ENCODE measurements around the gene OAS2. TPM values are rescaled to one million over a fixed set of nuclear protein-coding genes. Genes with fewer than 3 reads are reported as not detected.

Gene OAS2
- total and polyA plus RNA-seq, 2 donors (not counting 1 experiment from before 2014, with no cell fraction given): 31.6 to 59.3 TPM

DNA sequence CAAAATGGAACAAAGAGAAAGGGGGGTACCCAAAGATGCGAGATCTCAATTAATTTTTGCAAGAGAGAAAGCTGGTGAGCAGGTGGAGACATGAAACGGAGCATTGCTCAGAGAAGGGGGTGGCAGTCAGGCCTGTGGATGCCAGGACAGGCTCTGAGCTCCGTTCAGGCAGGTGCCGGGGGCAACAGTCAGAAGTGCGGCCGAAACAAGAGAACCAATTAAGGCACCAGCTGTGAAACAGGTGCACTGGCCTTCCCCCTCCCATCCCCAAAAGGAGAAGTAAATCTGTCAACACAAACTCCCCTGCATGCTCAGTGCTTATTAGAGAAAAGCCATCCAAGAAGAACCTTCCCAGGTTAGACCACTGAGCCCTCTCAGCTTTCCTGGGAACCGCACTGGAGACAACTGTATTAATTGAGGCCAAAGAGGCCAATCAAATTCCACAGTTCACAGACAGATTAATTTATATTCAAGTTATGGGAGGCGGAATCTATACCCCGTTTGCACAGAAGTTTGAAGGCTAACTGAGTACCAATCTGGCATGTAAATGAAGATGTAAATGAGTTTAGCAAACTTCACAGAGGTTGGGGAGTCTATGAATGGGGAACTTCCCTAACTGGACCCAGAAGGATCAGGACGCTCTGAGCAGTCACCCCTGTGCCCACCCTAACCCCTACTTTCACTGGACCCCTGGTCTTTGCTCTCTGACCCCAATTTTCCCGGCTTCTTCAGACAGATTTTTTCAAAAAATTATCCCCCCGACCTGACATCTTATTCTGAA is 20.9 kb downstream of the OAS2 start:
- Mint-ChIP-seq H3K27ac (peak overlapping the region; percentile 88), H3K4me3 (peak overlapping the region; percentile 55), H3K4me1 (peaks cover 25% of the 10 kb centered on the region), H3K27me3 (no peaks in the 10 kb centered on the region), H3K9me3 (ENCODE audit: insufficient read depth) (no peaks in the 10 kb centered on the region)
- H3K27ac ChIP-seq (ENCODE audit: low read length in 2 of 2): peak overlapping the region; percentile 55 to 56
- DNase-seq (peak; percentile 78), ATAC-seq (ENCODE audit: low read depth) (peak; percentile 93)
- POLR2A ChIA-PET: interaction anchor here (1.3 kb wide), 1 partner anchor 21 kb away, joined by 3 read pairs; the partner anchor contains the start of gene OAS2
- 0% methylated on average over 6 of the region's 12 CpGs for WGBS (ENCODE audit: insufficient coverage)
- intact Hi-C loops (cut with micrococcal nuclease): loop anchor here (2.0 kb wide), 2 partner anchors 16 to 76 kb away; no protein-coding TSS in a partner anchor
- peaks cover 3 to 78% of the 10 kb centered on the region in 2 experiments for H3K36me3 ChIP-seq (replicated peaks in 1 of 2; ENCODE audit: control extremely low read depth in 1 of 2, control insufficient read depth in 1 of 2, extremely low read depth in 1 of 2, insufficient read depth in 2 of 2, low read length in 1 of 2)
- peaks cover 0 to 1% (median 0%) of the 10 kb centered on the region in 3 donors for H3K9me3 ChIP-seq (ENCODE audit: control extremely low read depth in 1 of 3, control insufficient read depth in 2 of 3, insufficient read depth in 1 of 3, low read length in 2 of 3)
- CTCF ChIA-PET: interaction anchor here (0.7 to 2.1 kb wide), 8 partner anchors 8 to 99 kb away, joined by 3 to 12 read pairs (median 4); partner anchors contain the start of gene OAS2
- peak overlapping the region; percentile 35 for H3K4me2 ChIP-seq (replicated peaks; ENCODE audit: low read depth, low read length, poor library complexity, severe bottlenecking)
- peaks cover 30% of the 10 kb centered on the region for H3K79me2 ChIP-seq (ENCODE audit: control insufficient read depth, insufficient read depth, low read length)
- H4K20me1 ChIP-seq (ENCODE audit: control insufficient read depth, insufficient read depth, low read length, poor library complexity, severe bottlenecking): peaks cover 15% of the 10 kb centered on the region
- TF ChIP-seq, protein P1, sequence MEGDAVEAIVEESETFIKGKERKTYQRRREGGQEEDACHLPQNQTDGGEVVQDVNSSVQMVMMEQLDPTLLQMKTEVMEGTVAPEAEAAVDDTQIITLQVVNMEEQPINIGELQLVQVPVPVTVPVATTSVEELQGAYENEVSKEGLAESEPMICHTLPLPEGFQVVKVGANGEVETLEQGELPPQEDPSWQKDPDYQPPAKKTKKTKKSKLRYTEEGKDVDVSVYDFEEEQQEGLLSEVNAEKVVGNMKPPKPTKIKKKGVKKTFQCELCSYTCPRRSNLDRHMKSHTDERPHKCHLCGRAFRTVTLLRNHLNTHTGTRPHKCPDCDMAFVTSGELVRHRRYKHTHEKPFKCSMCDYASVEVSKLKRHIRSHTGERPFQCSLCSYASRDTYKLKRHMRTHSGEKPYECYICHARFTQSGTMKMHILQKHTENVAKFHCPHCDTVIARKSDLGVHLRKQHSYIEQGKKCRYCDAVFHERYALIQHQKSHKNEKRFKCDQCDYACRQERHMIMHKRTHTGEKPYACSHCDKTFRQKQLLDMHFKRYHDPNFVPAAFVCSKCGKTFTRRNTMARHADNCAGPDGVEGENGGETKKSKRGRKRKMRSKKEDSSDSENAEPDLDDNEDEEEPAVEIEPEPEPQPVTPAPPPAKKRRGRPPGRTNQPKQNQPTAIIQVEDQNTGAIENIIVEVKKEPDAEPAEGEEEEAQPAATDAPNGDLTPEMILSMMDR (IDR thresholded peaks at IDR 0.05): no peak
- TF ChIP-seq EZH2 (IDR thresholded peaks at IDR 0.05; ENCODE audit: borderline replicate concordance, insufficient read depth, low read depth, low read length, poor library complexity, severe bottlenecking): no peak
- H3K4me1 ChIP-seq (ENCODE audit: control insufficient read depth in 2 of 2, insufficient read depth in 2 of 2, low read length in 2 of 2): peaks cover 18 to 20% of the 10 kb centered on the region in 2 donors
- H3K27me3 ChIP-seq (replicated peaks in 1 of 4; ENCODE audit: control extremely low read depth in 1 of 4, control insufficient read depth in 3 of 4, insufficient read depth in 4 of 4, low read length in 3 of 4): no peaks in the 10 kb centered on the region
- no peak overlapping the region for H3K4me3 ChIP-seq (ENCODE audit: control extremely low read depth in 1 of 5, extremely low read depth in 1 of 5, insufficient read depth in 1 of 5, low read depth in 2 of 5, low read length in 4 of 5)
- peak overlapping the region; percentile 1 for H2AFZ ChIP-seq (ENCODE audit: insufficient read depth, low read depth, low read length, poor library complexity, severe bottlenecking)
- no peak overlapping the region for H3K9ac ChIP-seq (ENCODE audit: low read length)

- 98% methylated on average over 6 of the region's 6 CpGs for WGBS (ENCODE audit: insufficient coverage)
- TF ChIP-seq, protein P1 (IDR thresholded peaks at IDR 0.05): no peak
- TF ChIP-seq EZH2 (IDR thresholded peaks at IDR 0.05; ENCODE audit: borderline replicate concordance, insufficient read depth, low read depth, low read length, poor library complexity, severe bottlenecking): no peak
- H3K4me3 ChIP-seq (ENCODE audit: control extremely low read depth in 1 of 5, extremely low read depth in 1 of 5, insufficient read depth in 1 of 5, low read depth in 2 of 5, low read length in 4 of 5): no peak overlapping the region
- no peak for ATAC-seq (ENCODE audit: low read depth)
- ChIA-PET CTCF (interaction anchor here (1.0 to 1.6 kb wide), 3 partner anchors 8 to 22 kb away, joined by 3 to 7 read pairs (median 6); partner anchors contain the start of gene OAS2), POLR2A (no interaction called here)
- no peak overlapping the region for H3K27ac ChIP-seq (ENCODE audit: low read length in 2 of 2)
- no peak overlapping the region for H3K4me2 ChIP-seq (replicated peaks; ENCODE audit: low read depth, low read length, poor library complexity, severe bottlenecking)
- H3K4me1 Mint-ChIP-seq: peaks cover 25% of the 10 kb centered on the region
- no peak overlapping the region for H3K4me3 Mint-ChIP-seq
- no peak overlapping the region for H2AFZ ChIP-seq (ENCODE audit: insufficient read depth, low read depth, low read length, poor library complexity, severe bottlenecking)
- H3K4me1 ChIP-seq (ENCODE audit: control insufficient read depth in 2 of 2, insufficient read depth in 2 of 2, low read length in 2 of 2): peaks cover 18 to 20% of the 10 kb centered on the region in 2 donors
- no peaks in the 10 kb centered on the region for H3K9me3 Mint-ChIP-seq (ENCODE audit: insufficient read depth)
- no peak overlapping the region for H3K9ac ChIP-seq (ENCODE audit: low read length)
- H3K9me3 ChIP-seq (ENCODE audit: control extremely low read depth in 1 of 3, control insufficient read depth in 2 of 3, insufficient read depth in 1 of 3, low read length in 2 of 3): peaks cover 0 to 1% (median 0%) of the 10 kb centered on the region in 3 donors
- intact Hi-C loops (cut with micrococcal nuclease): no loop called here
- no peaks in the 10 kb centered on the region for H3K27me3 ChIP-seq (replicated peaks in 1 of 4; ENCODE audit: control extremely low read depth in 1 of 4, control insufficient read depth in 3 of 4, insufficient read depth in 4 of 4, low read length in 3 of 4)
- peaks cover 15% of the 10 kb centered on the region for H4K20me1 ChIP-seq (ENCODE audit: control insufficient read depth, insufficient read depth, low read length, poor library complexity, severe bottlenecking)
- H3K27me3 Mint-ChIP-seq: no peaks in the 10 kb centered on the region
- DNase-seq: no peak
- no peak overlapping the region for H3K27ac Mint-ChIP-seq
- peaks cover 20% of the 10 kb centered on the region for H3K79me2 ChIP-seq (ENCODE audit: control insufficient read depth, insufficient read depth, low read length)
- H3K36me3 ChIP-seq (replicated peaks in 1 of 2; ENCODE audit: control extremely low read depth in 1 of 2, control insufficient read depth in 1 of 2, extremely low read depth in 1 of 2, insufficient read depth in 2 of 2, low read length in 1 of 2): peaks cover 3 to 86% of the 10 kb centered on the region in 2 experiments
These were observed 22.1 kb downstream of the OAS2 start for GRCh38 chr12:113000433-113000832.
